Measurements from ENCODE around the gene AFF3. TPM values are rescaled to one million over a fixed set of nuclear protein-coding genes. Genes with fewer than 3 reads are reported as not detected.

The AFF3 gene
- total and polyA plus RNA-seq, 10 of the 15 experiments (the other 5 are each of a cell fraction or from before 2014, with no cell fraction given) = 0.26 to 5.5 (median 3.0) TPM

DNA sequence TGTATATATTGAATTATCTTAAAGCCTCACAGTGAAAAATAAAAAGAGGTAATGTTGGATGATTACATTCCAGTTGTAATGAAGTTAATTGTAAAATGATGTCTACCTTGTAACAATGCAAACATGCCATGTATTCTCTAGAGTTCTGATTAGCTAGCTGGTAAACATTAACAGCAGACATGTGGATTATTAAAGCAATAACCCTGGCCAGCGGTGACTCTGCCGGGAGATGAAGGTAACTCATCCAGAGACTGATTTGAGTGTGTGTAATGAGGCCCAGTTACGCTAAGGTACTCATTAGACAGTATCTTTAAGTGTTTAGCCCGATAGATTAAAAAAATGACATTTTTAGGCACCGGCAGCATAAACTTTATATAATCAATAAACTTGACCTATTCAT, 573.0 kb downstream of the AFF3 start (continued):
- TF ChIP-seq, protein P1, sequence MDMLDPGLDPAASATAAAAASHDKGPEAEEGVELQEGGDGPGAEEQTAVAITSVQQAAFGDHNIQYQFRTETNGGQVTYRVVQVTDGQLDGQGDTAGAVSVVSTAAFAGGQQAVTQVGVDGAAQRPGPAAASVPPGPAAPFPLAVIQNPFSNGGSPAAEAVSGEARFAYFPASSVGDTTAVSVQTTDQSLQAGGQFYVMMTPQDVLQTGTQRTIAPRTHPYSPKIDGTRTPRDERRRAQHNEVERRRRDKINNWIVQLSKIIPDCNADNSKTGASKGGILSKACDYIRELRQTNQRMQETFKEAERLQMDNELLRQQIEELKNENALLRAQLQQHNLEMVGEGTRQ (IDR thresholded peaks at IDR 0.05; ENCODE audit: borderline replicate concordance, low read depth, low read length) = no peak

DNA sequence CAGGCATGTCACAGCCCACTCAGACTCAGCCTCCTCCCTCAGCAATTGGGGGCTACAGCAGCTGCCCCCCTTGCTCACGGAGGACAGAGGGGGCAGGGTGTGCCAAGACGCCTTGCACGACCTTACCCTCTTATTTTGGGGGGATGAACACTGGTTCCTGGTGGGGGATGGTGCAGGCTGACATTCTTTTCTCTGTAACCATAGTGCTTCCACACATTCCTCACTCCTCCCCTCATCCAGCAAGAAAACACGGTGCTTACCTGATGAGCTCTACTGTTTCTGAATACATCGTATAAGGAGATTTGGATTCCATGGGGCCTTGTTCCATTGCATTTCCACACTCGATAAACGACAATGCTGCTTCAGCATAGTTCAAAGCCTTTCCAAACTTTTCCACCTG, 577.2 kb downstream of the AFF3 start:
- FAIRE-seq (no peak), DNase-seq (ENCODE audit: low read depth, low spot score) (no peak), ATAC-seq (no peak)
- POLR2A ChIA-PET = no interaction called here
- SMC1A ChIA-PET (ENCODE audit: uncharacterized antibody, unreplicated experiment) = no interaction called here
- H3K9ac ChIP-seq (ENCODE audit: control insufficient read depth, insufficient read depth, low read length) = no peak overlapping the region
- WGBS (ENCODE audit: insufficient coverage, insufficient replicate concordance, low lambda C conversion rate, missing lambda C conversion rate) = 49% methylated on average over 7 of the region's 7 CpGs
- no peaks in the 10 kb centered on the region for H3K4me1 ChIP-seq (ENCODE audit: control insufficient read depth, insufficient read depth, low read length)
- TF ChIP-seq TCF7 (IDR thresholded peaks at IDR 0.05; ENCODE audit: borderline replicate concordance) = no peak
- TF ChIP-seq, protein P2, sequence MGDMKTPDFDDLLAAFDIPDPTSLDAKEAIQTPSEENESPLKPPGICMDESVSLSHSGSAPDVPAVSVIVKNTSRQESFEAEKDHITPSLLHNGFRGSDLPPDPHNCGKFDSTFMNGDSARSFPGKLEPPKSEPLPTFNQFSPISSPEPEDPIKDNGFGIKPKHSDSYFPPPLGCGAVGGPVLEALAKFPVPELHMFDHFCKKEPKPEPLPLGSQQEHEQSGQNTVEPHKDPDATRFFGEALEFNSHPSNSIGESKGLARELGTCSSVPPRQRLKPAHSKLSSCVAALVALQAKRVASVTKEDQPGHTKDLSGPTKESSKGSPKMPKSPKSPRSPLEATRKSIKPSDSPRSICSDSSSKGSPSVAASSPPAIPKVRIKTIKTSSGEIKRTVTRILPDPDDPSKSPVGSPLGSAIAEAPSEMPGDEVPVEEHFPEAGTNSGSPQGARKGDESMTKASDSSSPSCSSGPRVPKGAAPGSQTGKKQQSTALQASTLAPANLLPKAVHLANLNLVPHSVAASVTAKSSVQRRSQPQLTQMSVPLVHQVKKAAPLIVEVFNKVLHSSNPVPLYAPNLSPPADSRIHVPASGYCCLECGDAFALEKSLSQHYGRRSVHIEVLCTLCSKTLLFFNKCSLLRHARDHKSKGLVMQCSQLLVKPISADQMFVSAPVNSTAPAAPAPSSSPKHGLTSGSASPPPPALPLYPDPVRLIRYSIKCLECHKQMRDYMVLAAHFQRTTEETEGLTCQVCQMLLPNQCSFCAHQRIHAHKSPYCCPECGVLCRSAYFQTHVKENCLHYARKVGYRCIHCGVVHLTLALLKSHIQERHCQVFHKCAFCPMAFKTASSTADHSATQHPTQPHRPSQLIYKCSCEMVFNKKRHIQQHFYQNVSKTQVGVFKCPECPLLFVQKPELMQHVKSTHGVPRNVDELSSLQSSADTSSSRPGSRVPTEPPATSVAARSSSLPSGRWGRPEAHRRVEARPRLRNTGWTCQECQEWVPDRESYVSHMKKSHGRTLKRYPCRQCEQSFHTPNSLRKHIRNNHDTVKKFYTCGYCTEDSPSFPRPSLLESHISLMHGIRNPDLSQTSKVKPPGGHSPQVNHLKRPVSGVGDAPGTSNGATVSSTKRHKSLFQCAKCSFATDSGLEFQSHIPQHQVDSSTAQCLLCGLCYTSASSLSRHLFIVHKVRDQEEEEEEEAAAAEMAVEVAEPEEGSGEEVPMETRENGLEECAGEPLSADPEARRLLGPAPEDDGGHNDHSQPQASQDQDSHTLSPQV (IDR thresholded peaks at IDR 0.05) = no peak
- TF ChIP-seq STAT1 (conservative IDR thresholded peaks at IDR 0.05) = no peak
- TF ChIP-seq, protein P3, sequence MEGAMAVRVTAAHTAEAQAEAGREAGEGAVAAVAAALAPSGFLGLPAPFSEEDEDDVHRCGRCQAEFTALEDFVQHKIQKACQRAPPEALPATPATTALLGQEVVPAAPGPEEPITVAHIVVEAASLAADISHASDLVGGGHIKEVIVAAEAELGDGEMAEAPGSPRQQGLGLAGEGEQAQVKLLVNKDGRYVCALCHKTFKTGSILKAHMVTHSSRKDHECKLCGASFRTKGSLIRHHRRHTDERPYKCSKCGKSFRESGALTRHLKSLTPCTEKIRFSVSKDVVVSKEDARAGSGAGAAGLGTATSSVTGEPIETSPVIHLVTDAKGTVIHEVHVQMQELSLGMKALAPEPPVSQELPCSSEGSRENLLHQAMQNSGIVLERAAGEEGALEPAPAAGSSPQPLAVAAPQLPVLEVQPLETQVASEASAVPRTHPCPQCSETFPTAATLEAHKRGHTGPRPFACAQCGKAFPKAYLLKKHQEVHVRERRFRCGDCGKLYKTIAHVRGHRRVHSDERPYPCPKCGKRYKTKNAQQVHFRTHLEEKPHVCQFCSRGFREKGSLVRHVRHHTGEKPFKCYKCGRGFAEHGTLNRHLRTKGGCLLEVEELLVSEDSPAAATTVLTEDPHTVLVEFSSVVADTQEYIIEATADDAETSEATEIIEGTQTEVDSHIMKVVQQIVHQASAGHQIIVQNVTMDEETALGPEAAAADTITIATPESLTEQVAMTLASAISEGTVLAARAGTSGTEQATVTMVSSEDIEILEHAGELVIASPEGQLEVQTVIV (IDR thresholded peaks at IDR 0.05; ENCODE audit: borderline replicate concordance, partially characterized antibody) = no peak
- TF ChIP-seq NBN (IDR thresholded peaks at IDR 0.05) = no peak
- no peak overlapping the region for H3K27ac ChIP-seq (ENCODE audit: control insufficient read depth, insufficient read depth)
- no peak overlapping the region for H3K4me2 ChIP-seq (ENCODE audit: control insufficient read depth, insufficient read depth)
- intact Hi-C loops (cut with micrococcal nuclease; ENCODE audit: unreplicated experiment) (no loop called here), in situ Hi-C loops (cut with MboI) (loop anchor here (10.0 kb wide), 1 partner anchor 820 kb away; no protein-coding TSS in a partner anchor)
- CTCF ChIA-PET = no interaction called here
- H3K9me3 ChIP-seq (replicated peaks; ENCODE audit: control insufficient read depth, insufficient read depth, low read length) = no peaks in the 10 kb centered on the region
- H3K36me3 ChIP-seq (ENCODE audit: control insufficient read depth in 2 of 2, insufficient read depth in 2 of 2, low read length in 1 of 2) = no peaks in the 10 kb centered on the region
- H2AFZ ChIP-seq (ENCODE audit: control insufficient read depth, low read depth, low read length) = no peak overlapping the region
- no peak overlapping the region for H3K4me3 ChIP-seq
- BruUV-seq (replicated peaks) = no TSS peak
- no peaks in the 10 kb centered on the region for H4K20me1 ChIP-seq (ENCODE audit: control insufficient read depth, insufficient read depth)
- H3K79me2 ChIP-seq (ENCODE audit: control insufficient read depth, insufficient read depth, low read length) = no peaks in the 10 kb centered on the region
- RAD21 ChIA-PET (ENCODE audit: unreplicated experiment) = no interaction called here
- peaks cover 0 to 2% of the 10 kb centered on the region in 2 experiments; a peak in 1 of 4 replicates for H3K27me3 ChIP-seq (replicated peaks in 1 of 2; ENCODE audit: control insufficient read depth in 2 of 2, insufficient read depth in 2 of 2, low read length in 1 of 2)

Data from GM12878 (cell line).